GM19099 (cell line): ENCODE measurements around the gene KCTD11.

Experiments
- POLR2A ChIP-seq: IDR thresholded peaks from 3 replicates; pipeline ENCODE4 v1.6.1; 2011; ENCODE audit warnings: low read depth; ENCODE audit not compliant: insufficient read length; ENCODE audit errors: extremely low read depth

KCTD11 gene

DNA sequence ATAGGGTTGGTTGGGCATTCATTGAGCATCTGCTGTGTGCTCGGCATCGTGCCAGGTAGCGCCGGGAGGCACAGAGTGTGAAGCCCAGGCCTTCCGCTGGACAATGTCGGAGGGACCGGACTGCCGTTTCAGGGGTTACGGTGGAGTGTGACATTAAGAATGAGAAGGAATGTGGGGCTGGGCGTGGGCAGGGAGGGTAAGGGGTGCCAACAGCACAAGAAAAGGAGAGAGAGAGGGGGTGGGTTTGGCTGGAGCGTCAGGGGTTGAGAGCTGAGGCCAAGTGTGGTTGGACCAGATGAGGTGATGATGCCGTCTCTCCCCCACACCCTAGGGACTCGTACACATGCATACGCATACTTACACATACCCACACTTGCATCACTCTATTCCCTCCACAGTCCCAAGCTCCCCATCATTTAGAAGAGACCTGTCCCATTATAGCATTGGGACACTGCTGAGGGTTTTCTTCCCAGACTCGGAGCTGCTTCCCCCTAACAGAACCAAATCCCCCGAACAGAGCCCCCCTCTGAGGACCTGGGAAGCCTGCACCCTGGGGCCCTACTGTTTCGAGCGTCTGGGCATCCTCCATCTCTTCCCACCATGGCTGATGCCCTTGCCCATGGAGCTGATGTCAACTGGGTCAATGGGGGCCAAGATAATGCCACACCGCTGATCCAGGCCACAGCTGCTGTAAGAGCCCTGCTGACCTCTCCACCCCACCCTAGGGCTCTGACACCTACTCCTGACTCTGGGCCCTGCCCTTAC is 3.3 kb upstream of the KCTD11 start:
- TF ChIP-seq POLR2A = no peak

DNA sequence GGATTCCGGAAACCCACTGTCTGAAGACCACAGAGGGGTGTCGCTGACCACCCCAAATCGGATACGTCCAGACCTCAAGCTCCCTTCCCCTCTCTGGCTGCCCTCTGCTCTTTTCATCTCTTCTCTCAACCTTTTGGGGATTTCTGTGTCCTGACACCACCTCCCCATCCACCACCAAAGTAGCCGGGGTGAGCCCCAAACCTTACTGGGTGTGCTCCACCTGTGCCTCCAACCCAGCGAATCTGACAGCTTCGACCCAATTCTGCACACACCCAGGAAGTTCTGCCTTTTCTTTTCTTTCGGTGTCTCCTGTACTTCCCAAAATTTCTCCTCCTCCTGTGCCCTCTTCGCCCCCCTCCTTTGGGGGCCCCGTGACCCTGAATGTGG is 534 bp downstream of the KCTD11 start:
- TF ChIP-seq POLR2A = no peak

DNA sequence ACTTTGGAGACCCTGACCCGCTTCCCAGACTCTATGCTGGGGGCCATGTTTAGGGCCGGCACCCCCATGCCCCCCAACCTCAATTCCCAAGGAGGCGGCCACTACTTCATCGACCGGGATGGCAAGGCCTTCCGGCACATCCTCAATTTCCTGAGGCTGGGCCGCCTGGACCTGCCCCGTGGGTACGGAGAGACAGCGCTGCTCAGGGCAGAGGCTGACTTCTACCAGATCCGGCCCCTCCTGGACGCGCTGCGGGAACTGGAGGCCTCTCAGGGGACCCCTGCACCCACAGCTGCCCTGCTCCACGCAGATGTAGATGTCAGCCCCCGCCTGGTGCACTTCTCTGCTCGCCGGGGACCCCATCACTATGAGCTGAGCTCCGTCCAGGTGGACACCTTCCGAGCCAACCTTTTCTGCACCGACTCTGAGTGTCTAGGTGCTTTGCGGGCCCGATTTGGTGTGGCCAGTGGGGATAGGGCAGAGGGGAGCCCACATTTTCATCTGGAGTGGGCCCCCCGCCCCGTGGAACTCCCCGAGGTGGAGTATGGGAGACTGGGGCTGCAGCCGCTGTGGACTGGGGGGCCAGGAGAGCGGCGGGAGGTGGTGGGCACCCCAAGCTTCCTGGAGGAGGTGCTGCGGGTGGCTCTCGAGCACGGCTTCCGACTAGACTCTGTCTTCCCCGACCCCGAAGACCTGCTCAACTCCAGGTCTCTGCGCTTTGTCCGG is 1.1 kb downstream of the KCTD11 start:
- TF ChIP-seq POLR2A = no peak

DNA sequence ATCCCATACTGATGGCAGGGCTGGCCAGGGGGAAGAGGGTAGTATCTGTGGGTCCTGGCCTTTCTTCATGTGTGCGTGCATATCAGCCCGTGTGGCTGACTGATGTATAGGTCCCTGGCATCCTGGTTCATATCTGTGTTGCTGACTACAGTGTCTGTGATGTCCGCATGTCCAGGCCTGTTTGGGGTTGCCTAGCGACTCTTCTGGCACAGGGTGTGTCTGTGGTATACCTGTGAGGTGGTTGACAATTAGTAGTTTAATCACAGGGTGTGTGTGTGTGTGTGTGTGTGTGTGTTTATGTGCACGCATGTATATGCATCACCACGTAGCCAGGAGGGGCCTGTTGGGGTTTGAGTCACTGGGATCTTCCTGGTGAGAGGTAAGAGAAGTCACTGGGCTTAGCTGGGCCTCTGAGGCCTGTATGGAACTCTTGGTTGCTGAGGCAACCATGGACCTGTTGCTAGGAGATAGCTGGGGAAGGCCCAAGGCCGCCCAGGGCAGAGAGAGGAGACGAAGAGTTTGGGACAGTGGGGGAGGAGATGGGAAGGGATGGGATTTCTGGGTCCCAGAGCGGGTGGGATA is 2.4 kb downstream of the KCTD11 start:
- TF ChIP-seq POLR2A = no peak

DNA sequence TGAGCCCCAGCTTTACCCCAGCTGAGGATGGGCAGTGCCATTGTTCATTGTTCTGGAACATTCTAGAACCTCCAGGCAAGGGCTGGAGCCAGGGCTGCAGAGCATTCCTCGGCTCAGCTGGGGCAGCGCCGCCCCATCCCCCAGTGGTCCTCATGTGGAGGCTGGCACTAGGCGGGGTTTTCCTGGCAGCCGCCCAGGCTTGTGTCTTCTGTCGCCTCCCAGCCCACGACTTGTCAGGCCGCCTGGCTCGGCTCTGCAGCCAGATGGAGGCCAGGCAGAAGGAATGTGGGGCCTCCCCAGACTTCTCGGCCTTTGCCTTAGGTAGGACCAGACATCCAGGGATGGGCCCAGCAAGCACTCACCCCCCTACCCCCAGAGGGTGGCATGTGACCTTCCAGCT is 3.1 kb downstream of the KCTD11 start, which contains the start of gene TMEM95:
Gene TMEM95 (plus strand): TSS at position 104 of the 400 bp plus-strand sequence. CDS start 49 bp downstream, at position 153.
- TF ChIP-seq POLR2A = no peak

DNA sequence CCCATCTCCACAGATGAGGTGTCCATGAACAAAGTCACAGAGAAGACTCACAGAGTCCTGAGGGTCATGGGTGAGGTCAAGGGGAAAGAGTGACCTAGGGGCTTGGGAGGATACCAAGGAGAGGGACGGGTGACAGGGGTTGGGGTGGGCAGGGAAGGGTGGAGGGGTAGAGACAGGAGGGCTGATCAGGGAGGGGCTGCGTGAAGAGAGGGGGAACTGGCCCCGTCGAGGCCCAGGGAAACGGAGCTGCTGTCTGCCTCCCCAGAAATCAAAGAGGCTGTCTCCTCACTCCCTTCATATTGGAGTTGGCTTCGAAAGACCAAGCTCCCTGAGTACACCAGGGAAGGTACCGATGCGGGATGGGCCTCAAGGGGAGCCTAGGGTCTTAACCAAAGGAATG is 3.6 kb downstream of the KCTD11 start:
- no peak for TF ChIP-seq POLR2A

DNA sequence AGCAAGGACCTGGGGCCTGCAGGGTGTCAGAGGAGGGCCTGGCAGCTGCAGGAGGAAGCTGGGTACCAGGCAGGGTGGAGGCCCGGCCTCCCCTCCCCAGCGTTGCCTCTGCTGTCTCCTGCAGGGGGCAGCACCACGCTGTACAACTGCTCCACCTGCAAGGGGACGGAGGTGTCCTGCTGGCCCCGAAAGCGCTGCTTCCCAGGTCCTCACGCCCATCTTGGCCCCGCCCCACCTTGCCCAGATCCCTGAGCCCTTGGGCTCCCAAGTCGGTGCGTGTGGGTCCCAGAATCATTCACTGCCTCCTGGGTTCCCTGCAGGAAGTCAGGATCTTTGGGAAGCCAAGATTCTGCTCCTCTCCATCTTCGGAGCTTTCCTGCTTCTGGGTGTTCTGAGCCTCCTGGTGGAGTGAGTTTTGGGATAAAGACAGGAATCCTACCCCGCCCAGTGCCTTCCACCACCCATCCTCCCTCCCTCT is 4.1 kb downstream of the KCTD11 start:
- no peak for TF ChIP-seq POLR2A

DNA sequence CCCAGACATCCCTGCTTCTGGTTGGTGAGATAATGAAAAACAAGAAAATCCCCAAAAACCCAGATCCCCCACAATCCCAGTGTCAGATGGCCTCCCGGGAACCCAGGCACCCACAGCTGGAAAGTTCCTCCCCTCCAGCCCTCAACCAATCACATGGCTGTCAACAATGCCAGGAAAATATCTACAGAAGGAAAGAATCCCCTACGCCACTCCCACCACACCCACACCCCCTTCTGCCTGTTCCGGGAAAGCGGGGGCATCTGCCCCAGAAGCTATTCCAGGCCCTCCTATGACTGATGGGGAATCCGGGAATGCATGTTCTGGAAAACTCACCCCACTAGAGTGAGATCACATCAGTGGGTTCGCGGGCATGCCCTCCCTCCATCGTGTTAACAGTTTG is 4.8 kb downstream of the KCTD11 start:
- no peak for TF ChIP-seq POLR2A

DNA sequence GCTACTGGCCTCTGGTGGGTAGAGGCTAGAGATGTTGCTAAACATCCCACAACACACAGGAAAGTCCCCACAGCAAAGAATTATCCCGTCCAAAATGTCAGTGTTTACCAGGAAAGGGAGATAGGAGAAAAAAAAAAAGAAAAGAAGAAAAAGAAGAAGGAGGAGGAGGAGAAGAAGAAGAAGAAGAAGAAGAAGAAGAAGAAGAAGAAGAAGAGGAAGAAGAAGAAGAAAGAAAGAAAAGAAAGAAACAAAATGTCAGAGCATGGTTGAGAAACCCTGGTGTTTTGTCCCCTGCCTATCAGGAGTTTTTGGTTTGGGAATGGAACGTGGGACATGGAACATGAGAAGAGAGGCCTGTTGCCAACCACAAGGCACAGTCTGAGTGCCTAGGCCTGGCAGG is 5.4 kb downstream of the KCTD11 start:
- no peak for TF ChIP-seq POLR2A

DNA sequence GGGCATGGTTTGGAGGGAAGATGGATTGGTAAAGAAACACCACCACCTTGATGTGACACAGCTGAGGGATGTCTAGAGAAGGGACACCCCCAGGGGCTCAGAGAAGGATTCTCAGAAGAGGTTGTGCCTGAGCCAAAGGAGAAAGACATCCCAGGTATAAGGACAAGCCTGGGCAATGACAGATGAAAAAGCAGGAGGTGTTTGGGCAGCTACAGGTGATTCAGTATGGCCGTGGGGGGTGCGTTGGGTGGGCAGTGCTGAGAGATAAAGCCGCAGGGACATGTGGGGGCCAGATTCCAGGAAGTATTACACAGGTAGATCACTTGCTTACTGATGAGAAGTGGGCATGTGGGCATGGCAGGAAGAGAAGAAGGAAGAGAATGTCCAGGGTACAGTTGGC is 9.9 kb downstream of the KCTD11 start:
- no peak for TF ChIP-seq POLR2A

DNA sequence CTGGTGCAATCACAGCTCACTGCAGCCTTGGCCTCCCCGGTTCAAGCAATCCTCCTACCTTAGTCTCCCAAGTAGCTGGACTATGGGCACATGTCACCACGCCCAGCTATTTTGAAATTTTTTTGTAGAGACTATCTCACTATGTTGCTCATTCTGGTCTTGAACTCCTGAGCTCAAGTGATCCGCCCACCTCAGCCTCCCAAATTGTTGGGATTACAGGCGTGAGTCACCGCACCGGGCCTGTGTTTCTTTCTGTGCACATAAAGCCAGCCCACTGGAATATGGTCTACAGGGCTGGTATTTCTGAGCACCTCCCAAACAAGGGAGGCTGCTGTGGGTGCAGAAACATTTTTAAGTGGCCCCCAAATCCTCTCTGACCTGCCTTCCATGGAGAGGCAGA is 11.3 kb downstream of the KCTD11 start:
- no peak for TF ChIP-seq POLR2A

DNA sequence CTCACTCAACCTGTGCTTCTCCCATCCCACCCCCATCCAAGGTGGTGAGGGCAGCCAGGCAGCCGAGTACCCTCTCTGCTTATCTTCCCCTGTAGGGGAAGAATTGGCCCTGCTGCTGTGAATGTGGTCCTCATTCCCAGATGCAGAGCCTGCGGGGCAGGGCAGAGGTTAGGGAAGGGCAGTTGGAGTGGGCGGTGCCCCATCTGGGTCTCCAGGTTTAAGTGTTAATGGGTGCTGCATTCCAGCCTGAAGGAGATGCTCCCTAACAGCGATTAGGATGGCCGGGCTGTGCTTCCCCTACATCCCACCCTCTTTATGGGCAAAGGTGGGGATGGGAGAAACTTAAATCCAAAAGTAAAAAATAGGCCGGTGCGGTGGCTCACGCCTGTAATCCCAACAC is 15.1 kb downstream of the KCTD11 start:
- TF ChIP-seq POLR2A = no peak

DNA sequence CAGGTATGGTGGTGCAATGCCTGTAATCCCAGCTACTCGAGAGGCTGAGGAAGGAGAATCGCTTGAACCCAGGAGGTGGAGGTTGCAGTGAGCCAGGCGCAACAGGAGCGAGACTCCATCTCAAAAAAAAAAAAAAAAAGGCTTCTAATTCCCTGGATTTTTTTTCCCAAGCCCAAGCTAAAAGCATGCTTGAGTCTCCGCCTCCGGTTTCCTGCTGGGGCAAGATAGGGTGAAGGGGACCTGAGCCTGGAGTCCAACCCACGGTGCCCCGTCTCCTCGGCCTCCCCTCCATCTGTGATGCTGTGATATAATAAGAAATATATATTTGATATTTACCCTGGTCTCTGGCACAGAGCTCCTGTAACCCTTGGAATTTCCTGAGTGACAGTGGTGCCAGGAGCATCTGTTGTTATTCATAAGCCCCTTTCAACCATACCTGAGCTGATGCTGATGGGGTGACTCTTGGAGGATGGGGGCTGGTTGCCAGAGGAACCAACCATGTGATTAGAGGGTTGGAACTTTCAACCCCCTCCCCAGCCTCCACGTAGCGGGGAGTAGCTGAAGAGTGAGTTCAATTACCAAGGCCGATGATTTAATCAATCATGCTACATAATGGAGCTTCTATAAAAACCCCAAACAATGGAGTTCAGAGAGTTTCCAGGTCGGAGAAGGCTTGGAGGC is 16.1 kb downstream of the KCTD11 start:
- TF ChIP-seq POLR2A = no peak

DNA sequence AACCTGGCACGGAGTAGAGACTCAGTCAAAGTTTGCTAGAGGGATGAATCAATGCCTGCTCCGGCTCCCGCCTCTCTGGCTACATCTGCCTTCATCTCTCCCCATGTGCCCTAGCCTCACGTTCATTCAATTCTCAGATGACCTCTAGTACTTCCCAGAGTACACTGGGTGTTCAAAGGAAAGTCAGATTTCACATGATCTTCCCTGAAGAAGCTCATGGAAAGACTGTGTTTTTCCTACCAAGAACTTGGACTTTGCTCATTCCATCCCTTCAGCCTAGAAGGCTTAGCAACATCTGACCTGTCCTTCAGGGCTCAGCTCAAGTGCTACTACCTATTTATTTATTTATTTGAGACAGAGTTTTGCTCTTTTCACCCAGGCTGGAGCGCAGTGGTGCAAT is 17.9 kb downstream of the KCTD11 start:
- TF ChIP-seq POLR2A = no peak

DNA sequence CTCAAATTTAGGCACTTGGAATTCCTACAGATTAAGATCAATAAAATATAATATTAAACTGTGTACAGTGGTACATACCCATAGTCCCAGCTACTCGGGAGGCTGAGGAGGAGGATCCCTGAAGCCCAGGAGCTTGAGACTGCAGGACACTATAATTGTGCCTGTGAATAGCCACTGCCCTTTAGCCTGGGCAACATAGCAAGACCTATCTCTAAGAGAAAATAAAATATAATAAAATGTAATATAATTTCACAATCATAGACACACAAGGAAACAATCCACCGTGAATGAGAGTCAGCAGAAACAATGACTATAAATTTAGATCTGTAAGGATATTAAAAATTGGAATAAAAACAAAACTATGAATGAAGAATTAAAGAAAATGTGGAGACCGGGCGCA is 18.9 kb downstream of the KCTD11 start:
- TF ChIP-seq POLR2A = no peak
